ENCODE results near the gene CD22. TPM values are rescaled to one million over a fixed set of nuclear protein-coding genes. Genes with fewer than 3 reads are reported as not detected.

The CD22 gene
- total and polyA plus RNA-seq, 9 donors: 54.2 to 264 (median 113) TPM

DNA sequence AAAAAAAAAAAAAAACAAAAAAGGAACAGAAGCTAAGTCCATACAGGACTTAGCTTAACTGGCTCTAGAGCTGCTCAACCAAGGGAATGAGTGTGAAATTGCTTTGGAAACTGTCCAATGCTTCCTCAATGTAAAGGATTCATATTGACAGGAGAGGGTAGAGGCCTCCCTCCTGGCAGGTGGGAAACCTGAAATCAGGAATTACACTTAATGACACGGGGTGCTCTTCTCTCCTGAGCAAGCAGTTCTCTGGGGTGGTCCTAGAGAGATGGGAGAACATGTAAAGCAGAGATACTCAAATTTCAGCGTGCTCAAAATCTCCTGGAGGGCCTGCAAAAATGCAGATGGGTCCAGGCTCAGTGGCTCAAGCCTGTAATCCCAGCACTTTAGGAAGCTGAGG, 40.7 kb upstream of the CD22 start:
- intact Hi-C loops (cut with DNase I): no loop called here
- no peak overlapping the region for H3K27ac ChIP-seq
- no peaks in the 10 kb centered on the region for H3K36me3 ChIP-seq
- no peak for DNase-seq
- no peaks in the 10 kb centered on the region for H3K9me3 ChIP-seq
- H3K4me1 ChIP-seq (ENCODE audit: insufficient read depth): peaks cover 3% of the 10 kb centered on the region
- no peaks in the 10 kb centered on the region for H3K27me3 ChIP-seq
- WGBS, 3 donors: 39 to 55% (median 41%) methylated on average over 2 of the region's 2 CpGs
- no peak overlapping the region for H3K4me3 ChIP-seq
- no peak for TF ChIP-seq EP300 (IDR thresholded peaks at IDR 0.05)
- TF ChIP-seq, protein P1, sequence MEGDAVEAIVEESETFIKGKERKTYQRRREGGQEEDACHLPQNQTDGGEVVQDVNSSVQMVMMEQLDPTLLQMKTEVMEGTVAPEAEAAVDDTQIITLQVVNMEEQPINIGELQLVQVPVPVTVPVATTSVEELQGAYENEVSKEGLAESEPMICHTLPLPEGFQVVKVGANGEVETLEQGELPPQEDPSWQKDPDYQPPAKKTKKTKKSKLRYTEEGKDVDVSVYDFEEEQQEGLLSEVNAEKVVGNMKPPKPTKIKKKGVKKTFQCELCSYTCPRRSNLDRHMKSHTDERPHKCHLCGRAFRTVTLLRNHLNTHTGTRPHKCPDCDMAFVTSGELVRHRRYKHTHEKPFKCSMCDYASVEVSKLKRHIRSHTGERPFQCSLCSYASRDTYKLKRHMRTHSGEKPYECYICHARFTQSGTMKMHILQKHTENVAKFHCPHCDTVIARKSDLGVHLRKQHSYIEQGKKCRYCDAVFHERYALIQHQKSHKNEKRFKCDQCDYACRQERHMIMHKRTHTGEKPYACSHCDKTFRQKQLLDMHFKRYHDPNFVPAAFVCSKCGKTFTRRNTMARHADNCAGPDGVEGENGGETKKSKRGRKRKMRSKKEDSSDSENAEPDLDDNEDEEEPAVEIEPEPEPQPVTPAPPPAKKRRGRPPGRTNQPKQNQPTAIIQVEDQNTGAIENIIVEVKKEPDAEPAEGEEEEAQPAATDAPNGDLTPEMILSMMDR (IDR thresholded peaks at IDR 0.05): no peak

DNA sequence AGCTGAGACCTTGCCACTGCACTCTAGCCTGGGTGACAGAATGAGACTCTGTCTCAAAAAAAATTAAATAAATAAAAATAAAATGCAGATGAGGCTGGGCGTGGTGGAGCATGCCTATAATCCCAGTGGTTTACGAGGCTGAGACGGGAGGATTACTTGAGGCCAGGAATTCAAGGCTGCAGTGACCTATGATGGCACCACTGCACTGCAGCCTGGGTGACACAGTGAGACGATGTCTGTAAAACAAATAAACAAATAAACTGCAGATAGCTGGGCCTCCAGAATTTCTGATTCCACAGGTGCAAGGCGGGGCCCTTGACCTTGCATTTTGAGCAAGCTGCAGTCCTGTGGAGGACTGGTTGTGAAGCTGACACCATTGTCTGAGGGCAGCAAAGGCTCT, 40.1 kb upstream of the CD22 start:
- Histone ChIP-seq H3K4me1 (ENCODE audit: insufficient read depth) (peaks cover 3% of the 10 kb centered on the region), H3K27ac (no peak overlapping the region), H3K27me3 (no peaks in the 10 kb centered on the region), H3K9me3 (no peaks in the 10 kb centered on the region), H3K36me3 (no peaks in the 10 kb centered on the region), H3K4me3 (no peak overlapping the region)
- DNase-seq: no peak
- TF ChIP-seq, protein P1 (IDR thresholded peaks at IDR 0.05): no peak
- TF ChIP-seq POLR2A (IDR thresholded peaks at IDR 0.05): no peak
- no peak for TF ChIP-seq EP300 (IDR thresholded peaks at IDR 0.05)
- intact Hi-C loops (cut with DNase I): no loop called here
- 87 to 88% (median 87%) methylated on average over 5 of the region's 5 CpGs for WGBS, 3 donors

DNA sequence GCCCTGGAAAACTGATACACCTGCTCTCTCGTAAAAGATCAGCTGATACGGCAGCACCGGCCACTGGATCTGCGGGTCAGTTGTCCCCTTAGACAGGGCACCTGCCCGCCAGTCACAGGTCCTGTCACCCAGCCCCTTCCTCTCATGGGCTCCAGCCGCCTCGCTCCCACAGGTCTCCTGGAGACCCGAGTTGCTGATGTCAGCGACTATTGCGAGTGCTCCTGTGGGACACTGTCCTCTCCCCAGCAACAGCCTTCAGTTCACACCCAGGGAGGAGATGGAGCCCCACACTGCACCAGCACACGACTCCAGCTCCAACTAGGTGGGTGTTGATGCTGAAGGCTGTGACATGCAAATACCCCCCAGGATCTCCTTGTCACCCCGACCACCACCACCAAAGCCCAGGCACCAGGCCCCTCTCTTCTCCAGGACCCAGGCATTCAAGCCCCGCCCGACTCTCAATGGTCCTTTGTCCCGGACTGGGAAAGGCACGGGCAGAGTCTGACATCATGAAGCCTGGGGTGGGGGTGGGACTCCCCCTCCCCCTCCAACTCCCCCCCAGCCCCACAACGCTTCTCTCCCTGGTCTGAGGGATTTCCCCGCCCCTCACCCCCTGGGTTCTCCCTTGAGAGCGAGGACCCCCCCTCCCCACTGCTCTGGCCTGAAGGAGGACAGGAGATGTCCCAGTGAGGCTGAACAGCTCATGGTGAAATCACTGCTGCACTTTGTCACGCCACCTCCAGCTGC, 38.4 kb upstream of the CD22 start:
- intact Hi-C loops (cut with DNase I): no loop called here
- no peak overlapping the region for H3K4me3 ChIP-seq
- H3K27ac ChIP-seq: no peak overlapping the region
- TF ChIP-seq, protein P1 (IDR thresholded peaks at IDR 0.05): no peak
- no peak for TF ChIP-seq POLR2A (IDR thresholded peaks at IDR 0.05)
- no peak for TF ChIP-seq EP300 (IDR thresholded peaks at IDR 0.05)
- no peaks in the 10 kb centered on the region for H3K36me3 ChIP-seq
- WGBS, 3 donors: 82 to 89% (median 88%) methylated on average over 20 of the region's 20 CpGs
- H3K9me3 ChIP-seq: no peaks in the 10 kb centered on the region
- peaks cover 3% of the 10 kb centered on the region for H3K4me1 ChIP-seq (ENCODE audit: insufficient read depth)
- H3K27me3 ChIP-seq: no peaks in the 10 kb centered on the region
- DNase-seq: no peak

DNA sequence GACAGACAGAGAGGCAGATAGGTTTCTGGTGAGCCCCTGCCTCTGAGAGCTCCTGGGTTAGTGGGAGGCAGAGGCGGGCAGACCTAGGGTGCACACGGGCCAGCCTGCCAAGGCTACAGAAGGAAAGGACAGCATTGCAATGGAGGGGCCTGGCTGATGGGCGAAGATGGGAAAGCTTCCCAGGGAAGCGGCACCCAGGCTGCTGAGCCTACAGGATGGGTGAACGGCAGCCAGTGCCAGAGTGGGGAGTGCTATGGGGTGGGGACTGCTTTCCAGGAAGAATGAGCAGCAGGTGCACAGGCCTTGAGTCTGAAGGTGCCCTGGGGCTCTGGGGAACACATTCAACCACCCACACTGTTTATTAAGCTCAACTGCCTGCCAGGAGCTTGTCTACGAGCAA, 37.7 kb upstream of the CD22 start:
- no peaks in the 10 kb centered on the region for H3K27me3 ChIP-seq
- TF ChIP-seq EP300 (IDR thresholded peaks at IDR 0.05) (no peak), POLR2A (IDR thresholded peaks at IDR 0.05) (no peak)
- TF ChIP-seq, protein P1 (IDR thresholded peaks at IDR 0.05): no peak
- no peaks in the 10 kb centered on the region for H3K4me1 ChIP-seq (ENCODE audit: insufficient read depth)
- no peak overlapping the region for H3K4me3 ChIP-seq
- intact Hi-C loops (cut with DNase I): no loop called here
- no peaks in the 10 kb centered on the region for H3K36me3 ChIP-seq
- H3K9me3 ChIP-seq: no peaks in the 10 kb centered on the region
- 84 to 92% (median 86%) methylated on average over 6 of the region's 6 CpGs for WGBS, 3 donors
- H3K27ac ChIP-seq: no peak overlapping the region
- no peak for DNase-seq

All from ovary (tissue), 9 donors.